Parathyroid adenoma (tissue), 2 donors: Measurements from ENCODE around the gene RMRP.

Source experiments
- H2AFZ ChIP-seq: fragments of 300-600 bp; sonication (generic); one replicate; pipeline ENCODE4 v1.7.0; 2017; ENCODE audit warnings: antibody characterized with exemption, mild to moderate bottlenecking
- H3K27ac ChIP-seq: fragments of 300-600 bp; sonication (generic); one replicate; pipeline ENCODE4 v1.7.0; 2017
- H3K27me3 ChIP-seq: fragments of 300-600 bp; sonication (generic); one replicate; pipeline ENCODE4 v1.7.0; 2017; ENCODE audit warnings: low read length; ENCODE audit not compliant: control insufficient read depth, insufficient read depth
- H3K36me3 ChIP-seq: fragments of 300-600 bp; sonication (generic); one replicate; pipeline ENCODE4 v1.7.0; 2017; ENCODE audit warnings: low read length; ENCODE audit not compliant: control insufficient read depth, insufficient read depth
- H3K4me1 ChIP-seq: fragments of 300-600 bp; sonication (generic); one replicate; pipeline ENCODE4 v1.7.0; 2017; ENCODE audit warnings: control low read depth
- H3K4me2 ChIP-seq: fragments of 300-600 bp; sonication (generic); one replicate; pipeline ENCODE4 v1.7.0; 2017; ENCODE audit warnings: low read length
- H3K4me3 ChIP-seq: fragments of 300-600 bp; sonication (generic); one replicate; pipeline ENCODE4 v1.7.0; 2017; ENCODE audit warnings: low read depth, low read length
- H3K79me2 ChIP-seq: fragments of 300-600 bp; sonication (generic); one replicate; pipeline ENCODE4 v1.7.0; 2017; ENCODE audit warnings: control low read depth
- H3K9ac ChIP-seq: fragments of 300-600 bp; sonication (generic); one replicate; pipeline ENCODE4 v1.7.0; 2017; ENCODE audit warnings: mild to moderate bottlenecking
- H3K9me3 ChIP-seq: fragments of 300-600 bp; sonication (generic); one replicate; pipeline ENCODE4 v1.7.0; 2017; ENCODE audit warnings: low read length; ENCODE audit not compliant: control insufficient read depth
- TF ChIP-seq, protein P1 (sequence below): fragments of 300-600 bp; sonication (generic); IDR thresholded peaks from one replicate; pipeline ENCODE4 v1.7.0; 2017; ENCODE audit warnings: antibody characterized with exemption, mild to moderate bottlenecking
- donor health status: primary hyperparathyroidism.

The RMRP gene

GRCh38 chr9:35656348-35656747 lies 1.5 kb downstream of the RMRP start:
- H3K4me3 ChIP-seq = no peak overlapping the region
- no peaks in the 10 kb centered on the region for H3K4me1 ChIP-seq
- H3K9me3 ChIP-seq = no peaks in the 10 kb centered on the region
- H2AFZ ChIP-seq = no peak overlapping the region
- no peaks in the 10 kb centered on the region for H3K36me3 ChIP-seq
- no peak overlapping the region for H3K4me2 ChIP-seq
- no peaks in the 10 kb centered on the region for H3K79me2 ChIP-seq
- TF ChIP-seq, protein P1, sequence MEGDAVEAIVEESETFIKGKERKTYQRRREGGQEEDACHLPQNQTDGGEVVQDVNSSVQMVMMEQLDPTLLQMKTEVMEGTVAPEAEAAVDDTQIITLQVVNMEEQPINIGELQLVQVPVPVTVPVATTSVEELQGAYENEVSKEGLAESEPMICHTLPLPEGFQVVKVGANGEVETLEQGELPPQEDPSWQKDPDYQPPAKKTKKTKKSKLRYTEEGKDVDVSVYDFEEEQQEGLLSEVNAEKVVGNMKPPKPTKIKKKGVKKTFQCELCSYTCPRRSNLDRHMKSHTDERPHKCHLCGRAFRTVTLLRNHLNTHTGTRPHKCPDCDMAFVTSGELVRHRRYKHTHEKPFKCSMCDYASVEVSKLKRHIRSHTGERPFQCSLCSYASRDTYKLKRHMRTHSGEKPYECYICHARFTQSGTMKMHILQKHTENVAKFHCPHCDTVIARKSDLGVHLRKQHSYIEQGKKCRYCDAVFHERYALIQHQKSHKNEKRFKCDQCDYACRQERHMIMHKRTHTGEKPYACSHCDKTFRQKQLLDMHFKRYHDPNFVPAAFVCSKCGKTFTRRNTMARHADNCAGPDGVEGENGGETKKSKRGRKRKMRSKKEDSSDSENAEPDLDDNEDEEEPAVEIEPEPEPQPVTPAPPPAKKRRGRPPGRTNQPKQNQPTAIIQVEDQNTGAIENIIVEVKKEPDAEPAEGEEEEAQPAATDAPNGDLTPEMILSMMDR = no peak
- H3K9ac ChIP-seq = no peak overlapping the region
- H3K27me3 ChIP-seq = no peaks in the 10 kb centered on the region
- no peak overlapping the region for H3K27ac ChIP-seq

- Histone ChIP-seq H3K4me3 (no peak overlapping the region), H3K27me3 (no peaks in the 10 kb centered on the region), H3K79me2 (no peaks in the 10 kb centered on the region), H3K27ac (no peak overlapping the region), H2AFZ (no peak overlapping the region), H3K4me1 (no peaks in the 10 kb centered on the region), H3K4me2 (no peak overlapping the region), H3K9ac (no peak overlapping the region), H3K36me3 (no peaks in the 10 kb centered on the region), H3K9me3 (no peaks in the 10 kb centered on the region)
- TF ChIP-seq, protein P1 = no peak
These were observed 4.2 kb downstream of the RMRP start for GRCh38 chr9:35653611-35654010.

DNA sequence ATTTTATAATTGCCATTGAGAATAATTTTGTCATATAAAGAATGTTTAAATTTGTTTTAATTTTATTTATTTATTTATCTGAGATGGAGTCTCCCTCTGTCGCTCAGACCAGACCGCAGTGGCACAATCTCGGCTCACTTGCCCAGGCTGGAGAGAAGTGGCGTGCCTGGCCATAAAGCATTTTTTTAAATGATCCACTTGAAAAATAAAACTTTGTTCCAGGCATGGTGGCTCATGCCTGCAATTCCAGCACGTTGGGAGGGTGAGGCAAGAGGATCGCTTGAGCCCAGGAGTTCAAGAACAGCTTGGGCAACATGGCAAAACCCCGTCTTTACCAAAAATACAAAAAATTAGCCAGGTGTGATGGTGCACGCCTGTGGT lies 5.0 kb downstream of the RMRP start:
- no peak overlapping the region for H3K27ac ChIP-seq
- no peaks in the 10 kb centered on the region for H3K4me1 ChIP-seq
- no peaks in the 10 kb centered on the region for H3K27me3 ChIP-seq
- H3K4me2 ChIP-seq = no peak overlapping the region
- TF ChIP-seq, protein P1 = no peak
- no peak overlapping the region for H2AFZ ChIP-seq
- H3K9ac ChIP-seq = no peak overlapping the region
- H3K9me3 ChIP-seq = no peaks in the 10 kb centered on the region
- no peaks in the 10 kb centered on the region for H3K79me2 ChIP-seq
- H3K36me3 ChIP-seq = no peaks in the 10 kb centered on the region
- H3K4me3 ChIP-seq = no peak overlapping the region

GRCh38 chr9:35651956-35652828 lies 5.6 kb downstream of the RMRP start:
- H3K36me3 ChIP-seq = no peaks in the 10 kb centered on the region
- H3K4me2 ChIP-seq = no peak overlapping the region
- no peak overlapping the region for H3K9ac ChIP-seq
- H3K79me2 ChIP-seq = no peaks in the 10 kb centered on the region
- H3K27me3 ChIP-seq = no peaks in the 10 kb centered on the region
- H3K4me3 ChIP-seq = no peak overlapping the region
- no peaks in the 10 kb centered on the region for H3K9me3 ChIP-seq
- no peak overlapping the region for H2AFZ ChIP-seq
- TF ChIP-seq, protein P1 = no peak
- peaks cover 2% of the 10 kb centered on the region for H3K4me1 ChIP-seq
- no peak overlapping the region for H3K27ac ChIP-seq
